GM12875 (cell line): ENCODE data around the gene AIRE.

Source experiments
- H3K4me3 ChIP-seq: one replicate; pipeline ENCODE4 v1.5.1; 2011; ENCODE audit warnings: low read depth, low read length, control low read depth
- CTCF ChIP-seq: IDR thresholded peaks from 2 replicates; pipeline ENCODE4 v1.5.1; 2011; ENCODE audit warnings: low read depth, mild to moderate bottlenecking, control low read depth, inconsistent platforms, low read length, moderate library complexity, borderline replicate concordance; ENCODE audit not compliant: insufficient read depth

The AIRE gene

GRCh38 chr21:44291078-44291935, 5.6 kb downstream of the AIRE start:
- no peak for TF ChIP-seq CTCF
- no peak overlapping the region for H3K4me3 ChIP-seq

- no peak for TF ChIP-seq CTCF
- H3K4me3 ChIP-seq, result no peak overlapping the region
These were observed 6.5 kb downstream of the AIRE start for GRCh38 chr21:44291936-44292811.

GRCh38 chr21:44292812-44293195, 7.1 kb downstream of the AIRE start:
- no peak overlapping the region for H3K4me3 ChIP-seq
- no peak for TF ChIP-seq CTCF

GRCh38 chr21:44293551-44294231, 8.0 kb downstream of the AIRE start:
- H3K4me3 ChIP-seq, result no peak overlapping the region
- TF ChIP-seq CTCF, result no peak

- TF ChIP-seq CTCF, result no peak
- H3K4me3 ChIP-seq, result no peak overlapping the region
These were observed 8.9 kb downstream of the AIRE start for GRCh38 chr21:44294391-44295162.

- TF ChIP-seq CTCF, result no peak
These were observed 9.5 kb downstream of the AIRE start for GRCh38 chr21:44295163-44295573.

More at GRCh38 chr21:44295163-44295573, 9.5 kb downstream of the AIRE start:
- no peak overlapping the region for H3K4me3 ChIP-seq
